Breast epithelium (tissue), 4 donors: ENCODE measurements around the gene SMIM43. TPM values are rescaled to one million over a fixed set of nuclear protein-coding genes. Genes with fewer than 3 reads are reported as not detected.

ENCODE experiments used
- DNase-seq, 2 donors: peaks; one replicate each; pipeline ENCODE4 v3.0.0-alpha.2; 2019; ENCODE audit warnings: low spot score in 2 of 2
- H3K27ac ChIP-seq, 2 donors: fragments of 200-600 bp; sonication (generic) in 1 of 2; one replicate each; pipeline ENCODE4 v1.5.1; 2016 to 2019; ENCODE audit warnings: mild to moderate bottlenecking in 1 of 2
- H3K27me3 ChIP-seq, 2 donors: fragments of 200-600 bp; sonication (generic) in 1 of 2; one replicate each; pipeline versions ENCODE4 v1.5.1 to v1.6.0; 2017 to 2019; ENCODE audit warnings: control low read depth in 1 of 2, mild to moderate bottlenecking in 1 of 2
- H3K36me3 ChIP-seq: fragments of 200-600 bp; one replicate; pipeline ENCODE4 v1.5.1; 2019
- H3K4me1 ChIP-seq, 2 donors: fragments of 200-600 bp; sonication (generic); one replicate each; pipeline ENCODE4 v1.5.1; 2016 to 2019; ENCODE audit warnings: control low read depth in 1 of 2
- H3K4me3 ChIP-seq, 3 donors: fragments of 200-600 bp; sonication (generic); 1 replicate in 2 of 3; 2 replicates in 1 of 3; pipeline ENCODE4 v1.5.1; 2016 to 2019; ENCODE audit warnings: mild to moderate bottlenecking in 3 of 3, moderate library complexity in 2 of 3
- H3K9me3 ChIP-seq, 2 donors: fragments of 200-600 bp; sonication (generic) in 1 of 2; one replicate each; pipeline ENCODE4 v1.5.1; 2016 to 2019; ENCODE audit warnings: control low read depth in 1 of 2
- CTCF ChIP-seq, 3 donors: fragments of 450-650 bp; IDR thresholded peaks; one replicate each; pipeline ENCODE4 v1.5.1; 2016 to 2017; ENCODE audit warnings: antibody characterized with exemption in 3 of 3, mild to moderate bottlenecking in 3 of 3, moderate library complexity in 3 of 3
- POLR2A ChIP-seq: fragments of 450-650 bp; IDR thresholded peaks from one replicate; pipeline ENCODE4 v1.6.1; 2016; ENCODE audit warnings: antibody characterized with exemption, mild to moderate bottlenecking, moderate library complexity
- POLR2AphosphoS5 ChIP-seq, 3 donors: sonication (generic); formaldehyde crosslinking; IDR thresholded peaks; one replicate each; pipeline ENCODE4 v1.6.1; 2017; ENCODE audit warnings: antibody characterized with exemption in 3 of 3
- intact Hi-C: fragments of 100-400 bp; cut with DNase I; formaldehyde crosslinking; loops from one replicate; pipeline ENCODE4 v1.15.1; 2023; ENCODE audit warnings: low total_unique reads
- total RNA-seq, 3 donors: library from RNA; depleted of rRNA; stranded (reverse); fragments of >200 nt; gene quantifications; one replicate each; pipeline ENCODE4 v1.1.0, GENCODE V29; 2016

Gene SMIM43
- total RNA-seq, 3 donors from 2014 or later: not detected

DNA sequence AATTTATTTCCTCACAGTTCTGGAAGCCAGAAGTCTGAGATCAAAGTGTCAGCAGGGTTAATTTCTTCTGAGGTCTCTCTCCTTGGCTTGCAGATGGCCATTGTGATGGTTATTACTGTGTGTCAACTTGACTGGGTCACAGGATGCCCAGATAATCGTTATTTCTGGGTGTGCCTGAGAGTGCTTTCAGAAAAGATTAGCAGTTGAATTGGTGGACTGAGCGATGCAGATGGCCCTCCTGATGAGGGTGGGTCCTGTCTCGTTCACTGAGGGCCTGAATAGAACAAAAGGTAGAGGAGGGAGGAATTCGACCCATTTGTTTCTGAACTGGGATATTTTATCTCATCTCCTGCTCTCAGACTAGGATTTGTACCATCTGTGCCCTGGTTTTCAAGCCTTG is 15.7 kb downstream of the SMIM43 start:
- TF ChIP-seq CTCF (IDR thresholded peaks at IDR 0.05) (no peak), POLR2AphosphoS5 (IDR thresholded peaks at IDR 0.05) (no peak), POLR2A (no peak)
- DNase-seq: no peak
- Histone ChIP-seq H3K36me3 (no peaks in the 10 kb centered on the region), H3K4me1 (no peaks in the 10 kb centered on the region), H3K9me3 (no peaks in the 10 kb centered on the region), H3K27ac (no peak overlapping the region), H3K4me3 (no peak overlapping the region), H3K27me3 (no peaks in the 10 kb centered on the region)
- intact Hi-C loops: no loop called here

- Histone ChIP-seq H3K4me1 (no peaks in the 10 kb centered on the region), H3K9me3 (no peaks in the 10 kb centered on the region), H3K36me3 (no peaks in the 10 kb centered on the region), H3K27me3 (no peaks in the 10 kb centered on the region), H3K27ac (no peak overlapping the region), H3K4me3 (no peak overlapping the region)
- intact Hi-C loops: no loop called here
- no peak for DNase-seq
- TF ChIP-seq CTCF (IDR thresholded peaks at IDR 0.05): no peak
- TF ChIP-seq POLR2A: no peak
- no peak for TF ChIP-seq POLR2AphosphoS5 (IDR thresholded peaks at IDR 0.05)
Observed at GRCh38 chr4:121742794-121743193, 22.2 kb downstream of the SMIM43 start.

GRCh38 chr4:121741751-121742150 is 23.2 kb downstream of the SMIM43 start:
- Histone ChIP-seq H3K4me3 (no peak overlapping the region), H3K36me3 (no peaks in the 10 kb centered on the region), H3K27me3 (no peaks in the 10 kb centered on the region), H3K4me1 (no peaks in the 10 kb centered on the region), H3K9me3 (no peaks in the 10 kb centered on the region), H3K27ac (no peak overlapping the region)
- TF ChIP-seq POLR2AphosphoS5 (IDR thresholded peaks at IDR 0.05): no peak
- TF ChIP-seq POLR2A: no peak
- TF ChIP-seq CTCF (IDR thresholded peaks at IDR 0.05): no peak
- DNase-seq: no peak
- intact Hi-C loops: no loop called here

GRCh38 chr4:121740796-121741409 is 24.1 kb downstream of the SMIM43 start:
- intact Hi-C loops: no loop called here
- Histone ChIP-seq H3K4me3 (no peak overlapping the region), H3K4me1 (no peaks in the 10 kb centered on the region), H3K27me3 (no peaks in the 10 kb centered on the region), H3K27ac (no peak overlapping the region), H3K36me3 (no peaks in the 10 kb centered on the region), H3K9me3 (no peaks in the 10 kb centered on the region)
- DNase-seq: no peak
- TF ChIP-seq POLR2A (no peak), POLR2AphosphoS5 (IDR thresholded peaks at IDR 0.05) (no peak), CTCF (IDR thresholded peaks at IDR 0.05) (no peak)

GRCh38 chr4:121739575-121739974 is 25.4 kb downstream of the SMIM43 start:
- TF ChIP-seq CTCF (IDR thresholded peaks at IDR 0.05) (no peak), POLR2A (no peak), POLR2AphosphoS5 (IDR thresholded peaks at IDR 0.05) (no peak)
- H3K36me3 ChIP-seq: no peaks in the 10 kb centered on the region
- no peaks in the 10 kb centered on the region for H3K9me3 ChIP-seq
- DNase-seq: no peak
- no peak overlapping the region for H3K4me3 ChIP-seq
- no peaks in the 10 kb centered on the region for H3K27me3 ChIP-seq
- no peaks in the 10 kb centered on the region for H3K4me1 ChIP-seq
- intact Hi-C loops: no loop called here
- no peak overlapping the region for H3K27ac ChIP-seq
